GM12875 (cell line): ENCODE results near the gene TMEM229A.
"Not testable (repeated sequence)": the region's sequence is repeated elsewhere in the genome, so short reads cannot be mapped to it uniquely, and the experiment has no call there.

ENCODE experiments used
- H3K4me3 ChIP-seq: one replicate; pipeline ENCODE4 v1.5.1; 2011; ENCODE audit warnings: low read depth, low read length, control low read depth
- TF ChIP-seq, protein P1 (sequence below): IDR thresholded peaks from 2 replicates; pipeline ENCODE4 v1.5.1; 2011; ENCODE audit warnings: low read depth, mild to moderate bottlenecking, control low read depth, inconsistent platforms, low read length, moderate library complexity, borderline replicate concordance; ENCODE audit not compliant: insufficient read depth

TMEM229A gene

DNA sequence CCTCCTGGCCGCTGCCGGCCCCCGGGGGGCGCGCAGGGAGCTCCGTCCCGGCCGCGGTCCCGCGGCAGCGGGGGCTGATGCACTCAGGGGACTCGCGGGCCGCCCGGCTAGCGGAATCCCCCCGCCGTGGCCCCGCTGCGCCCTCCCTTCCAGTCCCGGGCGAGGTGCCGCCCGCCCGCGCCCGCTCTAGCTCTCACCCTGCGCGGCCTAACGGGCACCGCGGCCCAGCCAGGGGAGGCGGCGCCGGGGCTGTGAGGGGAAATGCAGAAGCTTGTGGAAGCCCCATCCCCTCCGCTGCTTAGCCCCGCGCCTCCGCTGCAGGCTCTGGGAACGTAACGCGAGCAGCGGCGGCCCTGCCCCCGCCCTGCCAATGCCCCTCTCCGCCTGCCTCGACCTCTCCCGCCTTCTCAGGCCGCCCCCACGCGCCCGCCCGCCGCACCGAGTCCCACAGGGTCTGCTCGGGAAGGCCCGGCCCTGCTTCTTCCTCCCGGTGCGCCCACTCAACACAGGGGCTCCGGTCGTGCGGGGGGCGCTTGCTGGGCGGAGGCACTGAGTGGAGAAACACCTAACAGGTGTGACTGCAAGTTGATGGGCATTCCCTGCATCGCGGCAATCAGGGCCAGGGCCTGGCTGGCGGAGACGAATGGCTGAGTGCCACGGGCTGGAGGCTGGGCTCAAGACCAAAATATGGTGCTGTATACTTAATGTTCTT is 384 bp upstream of the TMEM229A start:
- H3K4me3 ChIP-seq: no peak overlapping the region
- TF ChIP-seq, protein P1, sequence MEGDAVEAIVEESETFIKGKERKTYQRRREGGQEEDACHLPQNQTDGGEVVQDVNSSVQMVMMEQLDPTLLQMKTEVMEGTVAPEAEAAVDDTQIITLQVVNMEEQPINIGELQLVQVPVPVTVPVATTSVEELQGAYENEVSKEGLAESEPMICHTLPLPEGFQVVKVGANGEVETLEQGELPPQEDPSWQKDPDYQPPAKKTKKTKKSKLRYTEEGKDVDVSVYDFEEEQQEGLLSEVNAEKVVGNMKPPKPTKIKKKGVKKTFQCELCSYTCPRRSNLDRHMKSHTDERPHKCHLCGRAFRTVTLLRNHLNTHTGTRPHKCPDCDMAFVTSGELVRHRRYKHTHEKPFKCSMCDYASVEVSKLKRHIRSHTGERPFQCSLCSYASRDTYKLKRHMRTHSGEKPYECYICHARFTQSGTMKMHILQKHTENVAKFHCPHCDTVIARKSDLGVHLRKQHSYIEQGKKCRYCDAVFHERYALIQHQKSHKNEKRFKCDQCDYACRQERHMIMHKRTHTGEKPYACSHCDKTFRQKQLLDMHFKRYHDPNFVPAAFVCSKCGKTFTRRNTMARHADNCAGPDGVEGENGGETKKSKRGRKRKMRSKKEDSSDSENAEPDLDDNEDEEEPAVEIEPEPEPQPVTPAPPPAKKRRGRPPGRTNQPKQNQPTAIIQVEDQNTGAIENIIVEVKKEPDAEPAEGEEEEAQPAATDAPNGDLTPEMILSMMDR: no peak

- TF ChIP-seq, protein P1: no peak
- H3K4me3 ChIP-seq: no peak overlapping the region
Observed at GRCh38 chr7:124031919-124032318, 948 bp downstream of the TMEM229A start.

DNA sequence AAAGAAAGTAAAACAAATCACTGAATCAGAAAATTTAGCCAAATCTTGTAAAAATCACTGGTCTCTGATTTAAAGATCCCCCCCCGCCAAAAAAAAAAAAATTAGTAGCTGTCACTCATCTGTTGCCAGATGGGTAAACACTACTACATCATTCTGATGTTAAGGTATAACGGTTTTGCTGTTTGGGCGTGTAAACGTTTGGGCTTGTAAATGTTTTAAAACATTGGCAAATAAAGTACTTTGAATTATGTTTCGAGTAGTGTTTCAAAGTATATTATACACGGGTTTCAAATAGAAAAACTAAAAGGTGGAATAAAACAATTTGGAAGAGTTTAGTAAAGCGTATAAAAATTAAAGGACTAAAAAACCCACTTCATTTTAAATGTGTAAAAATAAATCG is 1.5 kb downstream of the TMEM229A start:
- no peak overlapping the region for H3K4me3 ChIP-seq

GRCh38 chr7:124030964-124031363 is 1.9 kb downstream of the TMEM229A start:
- no peak overlapping the region for H3K4me3 ChIP-seq

More for the DNA sequence above, 1.5 kb downstream of the TMEM229A start:
- TF ChIP-seq, protein P1: no peak

GRCh38 chr7:124029396-124030188 is 3.3 kb downstream of the TMEM229A start:
- no peak overlapping the region for H3K4me3 ChIP-seq
- TF ChIP-seq, protein P1: no peak

More at GRCh38 chr7:124030964-124031363, 1.9 kb downstream of the TMEM229A start:
- TF ChIP-seq, protein P1: no peak

DNA sequence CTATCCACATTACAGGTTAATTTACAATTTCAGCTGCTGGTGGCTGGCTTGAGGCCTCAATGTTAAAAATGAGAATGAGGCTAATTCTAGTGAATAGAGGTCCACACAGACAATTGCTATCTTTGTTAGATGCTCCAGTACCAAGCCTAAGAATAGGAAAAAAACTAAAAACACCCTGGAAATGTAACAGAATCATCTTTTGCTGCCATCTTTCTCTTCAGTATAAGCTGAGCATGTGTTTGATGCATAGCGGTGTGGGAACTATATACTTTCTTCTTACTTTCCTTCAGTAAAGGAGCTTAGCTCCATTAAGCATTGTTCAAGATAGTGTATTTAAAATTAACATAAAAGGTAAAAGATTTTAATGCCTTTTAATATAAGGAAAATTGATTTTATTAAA is 5.6 kb downstream of the TMEM229A start:
- TF ChIP-seq, protein P1: no peak
- no peak overlapping the region for H3K4me3 ChIP-seq

GRCh38 chr7:124024329-124024728 is 8.5 kb downstream of the TMEM229A start:
- H3K4me3 ChIP-seq: not testable (repeated sequence)
